ENCODE measurements around the gene ODAD4. TPM values are rescaled to one million over a fixed set of nuclear protein-coding genes. Genes with fewer than 3 reads are reported as not detected.

The ODAD4 gene, protein sequence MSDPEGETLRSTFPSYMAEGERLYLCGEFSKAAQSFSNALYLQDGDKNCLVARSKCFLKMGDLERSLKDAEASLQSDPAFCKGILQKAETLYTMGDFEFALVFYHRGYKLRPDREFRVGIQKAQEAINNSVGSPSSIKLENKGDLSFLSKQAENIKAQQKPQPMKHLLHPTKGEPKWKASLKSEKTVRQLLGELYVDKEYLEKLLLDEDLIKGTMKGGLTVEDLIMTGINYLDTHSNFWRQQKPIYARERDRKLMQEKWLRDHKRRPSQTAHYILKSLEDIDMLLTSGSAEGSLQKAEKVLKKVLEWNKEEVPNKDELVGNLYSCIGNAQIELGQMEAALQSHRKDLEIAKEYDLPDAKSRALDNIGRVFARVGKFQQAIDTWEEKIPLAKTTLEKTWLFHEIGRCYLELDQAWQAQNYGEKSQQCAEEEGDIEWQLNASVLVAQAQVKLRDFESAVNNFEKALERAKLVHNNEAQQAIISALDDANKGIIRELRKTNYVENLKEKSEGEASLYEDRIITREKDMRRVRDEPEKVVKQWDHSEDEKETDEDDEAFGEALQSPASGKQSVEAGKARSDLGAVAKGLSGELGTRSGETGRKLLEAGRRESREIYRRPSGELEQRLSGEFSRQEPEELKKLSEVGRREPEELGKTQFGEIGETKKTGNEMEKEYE
- 1.8 TPM for polyA plus RNA-seq (2012; ENCODE audit: insufficient read depth, insufficient read length, low read depth)

DNA sequence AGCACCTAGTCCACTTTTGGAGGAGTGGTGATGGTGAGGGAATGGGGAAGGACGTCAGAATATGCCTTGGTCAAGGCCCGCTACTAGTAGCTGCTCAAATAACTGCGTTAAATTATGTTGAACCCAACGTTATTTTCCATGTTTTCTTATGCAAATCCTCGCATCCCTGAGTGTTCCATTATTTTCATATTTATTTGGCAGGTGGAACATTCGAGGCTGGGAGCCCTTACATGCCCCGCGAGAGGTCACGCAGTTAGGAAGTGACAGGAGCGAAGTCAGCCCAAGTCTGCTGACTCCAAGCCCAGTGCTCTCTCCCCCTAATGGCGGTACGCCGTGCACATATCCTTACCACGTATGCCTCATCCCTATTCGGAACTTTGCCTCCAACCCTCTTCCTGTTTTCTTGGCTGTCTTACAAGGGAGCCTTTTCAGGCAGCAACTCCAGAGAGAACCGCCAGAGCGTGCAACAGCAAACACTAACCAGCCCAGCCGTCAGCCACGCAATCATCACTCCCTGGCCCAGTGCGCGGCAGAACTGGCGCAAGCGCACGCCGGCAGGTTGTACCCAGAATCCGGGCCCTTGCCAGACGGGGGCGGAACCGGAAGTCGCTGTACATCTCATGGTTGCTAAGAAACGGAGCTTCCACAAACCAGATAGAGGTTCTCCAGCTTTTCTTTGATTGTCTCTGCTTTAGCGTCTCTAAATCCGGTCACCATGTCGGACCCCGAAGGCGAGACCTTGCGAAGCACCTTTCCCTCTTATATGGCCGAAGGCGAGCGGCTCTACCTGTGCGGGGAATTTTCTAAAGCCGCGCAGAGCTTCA lies at the start of gene ODAD4:
Gene ODAD4 (plus strand): TSS at position 609 of the 824 bp plus-strand sequence. CDS start 107 bp downstream, at position 716.
- H3K27me3 ChIP-seq, result no peaks in the 10 kb centered on the region
- peaks cover 4% of the 10 kb centered on the region for H3K4me1 ChIP-seq
- TF ChIP-seq CTCF (IDR thresholded peaks at IDR 0.05; ENCODE audit: low read depth, low read length), result peak; percentile 54
- no peaks in the 10 kb centered on the region for H3K9me3 ChIP-seq
- H3K4me3 ChIP-seq (ENCODE audit: low read depth, low read length), result peak within 1 kb of the TSS; percentile 74
- peak; percentile 98 for DNase-seq
- peaks cover under 1% of the 10 kb centered on the region for H3K36me3 ChIP-seq

- Histone ChIP-seq H3K4me1 (no peaks in the 10 kb centered on the region), H3K4me3 (ENCODE audit: low read depth, low read length) (no peak overlapping the region), H3K9me3 (no peaks in the 10 kb centered on the region; the same call in 1 of the 2 replicates), H3K36me3 (peaks cover 95% of the 10 kb centered on the region), H3K27me3 (no peaks in the 10 kb centered on the region)
- no peak for DNase-seq
- no peak for TF ChIP-seq CTCF (IDR thresholded peaks at IDR 0.05; ENCODE audit: low read depth, low read length)
These were observed 47.7 kb upstream of the ODAD4 start for GRCh38 chr17:41882756-41883155.

- no peak overlapping the region for H3K4me3 ChIP-seq (ENCODE audit: low read depth, low read length)
- DNase-seq, result peak; percentile 36
- no peaks in the 10 kb centered on the region for H3K4me1 ChIP-seq
- H3K36me3 ChIP-seq, result peaks cover 91% of the 10 kb centered on the region
- H3K27me3 ChIP-seq, result no peaks in the 10 kb centered on the region
- H3K9me3 ChIP-seq, result no peaks in the 10 kb centered on the region
- peak; percentile 58 for TF ChIP-seq CTCF (IDR thresholded peaks at IDR 0.05; ENCODE audit: low read depth, low read length)
These were observed 44.7 kb upstream of the ODAD4 start for GRCh38 chr17:41885733-41886132.

- Histone ChIP-seq H3K9me3 (no peaks in the 10 kb centered on the region), H3K4me3 (ENCODE audit: low read depth, low read length) (no peak overlapping the region), H3K4me1 (no peaks in the 10 kb centered on the region), H3K27me3 (no peaks in the 10 kb centered on the region), H3K36me3 (peaks cover 93% of the 10 kb centered on the region)
- DNase-seq, result no peak
- TF ChIP-seq CTCF (IDR thresholded peaks at IDR 0.05; ENCODE audit: low read depth, low read length), result no peak
These were observed 42.0 kb upstream of the ODAD4 start for GRCh38 chr17:41888332-41888965.

DNA sequence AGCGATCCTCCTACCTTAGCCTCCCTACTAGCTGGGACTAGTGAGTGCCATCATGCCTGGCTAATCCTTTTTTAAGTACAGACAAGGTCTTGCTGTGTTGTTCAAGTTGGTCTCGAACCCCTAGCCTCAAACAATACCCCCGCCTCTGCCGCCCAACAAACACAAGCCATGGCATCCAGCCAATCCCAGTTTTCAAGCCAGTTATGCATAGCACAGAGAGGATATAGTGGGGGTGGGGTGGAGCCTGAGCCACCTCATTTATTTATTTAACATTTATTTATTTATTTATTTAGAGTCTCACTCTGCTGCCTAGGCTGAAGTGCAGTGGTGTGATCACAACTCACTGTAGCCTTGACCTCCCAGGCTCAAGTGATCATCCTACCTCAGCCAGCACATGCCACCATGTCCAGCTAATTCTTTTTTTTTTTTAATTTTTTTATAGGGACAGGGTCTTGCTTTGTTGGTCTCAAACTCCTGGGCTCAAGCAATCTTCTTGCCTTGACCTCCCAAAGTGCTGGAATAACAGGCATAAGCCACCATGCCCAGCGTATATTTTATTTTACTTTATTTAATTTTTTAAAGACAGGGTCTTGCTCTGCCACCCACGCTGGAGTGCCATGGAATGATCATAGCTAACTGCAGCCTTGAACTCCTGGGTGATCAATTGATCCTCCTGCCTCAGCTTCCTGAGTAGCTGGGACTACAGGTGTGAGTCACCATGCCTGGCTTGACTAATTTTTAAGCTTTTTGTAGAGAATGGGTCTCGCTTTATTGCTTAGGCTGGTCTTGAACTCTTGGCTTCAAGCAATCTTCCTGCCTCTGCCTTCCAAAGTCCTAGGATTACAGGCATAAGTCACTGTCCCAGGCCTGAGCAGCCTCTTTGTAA lies 39.0 kb upstream of the ODAD4 start:
- Histone ChIP-seq H3K36me3 (peaks cover 85% of the 10 kb centered on the region), H3K27me3 (no peaks in the 10 kb centered on the region), H3K4me1 (peaks cover 16% of the 10 kb centered on the region), H3K9me3 (no peaks in the 10 kb centered on the region), H3K4me3 (ENCODE audit: low read depth, low read length) (no peak overlapping the region)
- no peak for DNase-seq
- no peak for TF ChIP-seq CTCF (IDR thresholded peaks at IDR 0.05; ENCODE audit: low read depth, low read length)

Data from BE2C (cell line).